Measurements from ENCODE around the gene LCE6A. TPM values are rescaled to one million over a fixed set of nuclear protein-coding genes. Genes with fewer than 3 reads are reported as not detected.

The LCE6A gene
- polyA plus RNA-seq, 1 of the 3 experiments (the other 2 are of a cell fraction): not detected

GRCh38 chr1:152884966-152885624 lies 42.4 kb downstream of the LCE6A start (continued):
- no peak for TF ChIP-seq CTCF (IDR thresholded peaks at IDR 0.05)
- TF ChIP-seq EP300 (IDR thresholded peaks at IDR 0.05; ENCODE audit: borderline replicate concordance in 1 of 2, low read depth in 1 of 2, low read length in 1 of 2): no peak; a peak in 1 of 4 replicates
- TF ChIP-seq PBX3 (IDR thresholded peaks at IDR 0.05): 0 out of 2 replicates have a peak, but pooled peaks have one; percentile 4
- TF ChIP-seq MEF2A (IDR thresholded peaks at IDR 0.05; ENCODE audit: borderline replicate concordance, low read depth): no peak
- TF ChIP-seq CHD2 (IDR thresholded peaks at IDR 0.05; ENCODE audit: low read length, partially characterized antibody): no peak
- TF ChIP-seq, protein P1, sequence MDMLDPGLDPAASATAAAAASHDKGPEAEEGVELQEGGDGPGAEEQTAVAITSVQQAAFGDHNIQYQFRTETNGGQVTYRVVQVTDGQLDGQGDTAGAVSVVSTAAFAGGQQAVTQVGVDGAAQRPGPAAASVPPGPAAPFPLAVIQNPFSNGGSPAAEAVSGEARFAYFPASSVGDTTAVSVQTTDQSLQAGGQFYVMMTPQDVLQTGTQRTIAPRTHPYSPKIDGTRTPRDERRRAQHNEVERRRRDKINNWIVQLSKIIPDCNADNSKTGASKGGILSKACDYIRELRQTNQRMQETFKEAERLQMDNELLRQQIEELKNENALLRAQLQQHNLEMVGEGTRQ (IDR thresholded peaks at IDR 0.05; ENCODE audit: borderline replicate concordance, low read depth, low read length): no peak
- no peak for TF ChIP-seq GATA2 (CRISPR knock-in tag; IDR thresholded peaks at IDR 0.05)
- TF ChIP-seq IRF3 (IDR thresholded peaks at IDR 0.05; ENCODE audit: low read depth, low read length): no peak
- TF ChIP-seq TCF12 (IDR thresholded peaks at IDR 0.05): peak; percentile 26; the same call in 1 of the 2 replicates
- TF ChIP-seq FOSL2 (IDR thresholded peaks at IDR 0.05; ENCODE audit: borderline replicate concordance, low read depth): peak; percentile 51; the same call in 1 of the 2 replicates
- TF ChIP-seq TAF1 (IDR thresholded peaks at IDR 0.05; ENCODE audit: borderline replicate concordance, low read depth, low read length): no peak
- no peak for TF ChIP-seq RXRA (IDR thresholded peaks at IDR 0.05; ENCODE audit: borderline replicate concordance, low read depth)
- TF ChIP-seq NFIC (IDR thresholded peaks at IDR 0.05; ENCODE audit: borderline replicate concordance): peak; percentile 53

GRCh38 chr1:152886085-152886484 lies 43.4 kb downstream of the LCE6A start:
- ChIA-PET CTCF (interaction anchor here (2.9 kb wide), 1 partner anchor 16 kb away, joined by 11 read pairs; no protein-coding TSS in a partner anchor), POLR2A (no interaction called here)
- Histone ChIP-seq H3K27ac (ENCODE audit: low read depth in 2 of 2, low read length in 1 of 2) (peak overlapping the region in 1 of 2 experiments; percentile 89; a peak in 2 of 4 replicates), H2AFZ (ENCODE audit: low read depth) (no peak overlapping the region), H3K9ac (no peak overlapping the region), H3K9me2 (no peaks in the 10 kb centered on the region), H4K20me1 (ENCODE audit: insufficient read depth) (no peaks in the 10 kb centered on the region), H3F3A (replicated peaks; ENCODE audit: insufficient read depth) (peaks cover 22% of the 10 kb centered on the region), H3K27me3 (ENCODE audit: insufficient read depth) (no peaks in the 10 kb centered on the region), H3K79me2 (ENCODE audit: insufficient read depth) (no peaks in the 10 kb centered on the region), H3K4me2 (peak overlapping the region; percentile 66; the same call in 1 of the 2 replicates), H3K4me1 (ENCODE audit: control insufficient read depth in 1 of 2, insufficient read depth in 2 of 2, low read depth in 1 of 2, low read length in 1 of 2) (peaks cover 0 to 32% of the 10 kb centered on the region in 2 experiments; a peak in 2 of 4 replicates), H3K9me3 (no peaks in the 10 kb centered on the region), H3K36me3 (replicated peaks in 1 of 2; ENCODE audit: control insufficient read depth in 1 of 2, insufficient read depth in 2 of 2, low read length in 1 of 2) (no peaks in the 10 kb centered on the region), H3K4me3 (ENCODE audit: low read depth in 2 of 2, low read length in 1 of 2) (no peak overlapping the region)
- 15% methylated on average over 3 of the region's 3 CpGs for WGBS (ENCODE audit: low lambda C conversion rate)
- no peak for TF ChIP-seq ELF1 (IDR thresholded peaks at IDR 0.05)
- no peak for TF ChIP-seq IRF3 (IDR thresholded peaks at IDR 0.05; ENCODE audit: low read depth, low read length)
- no peak for TF ChIP-seq PBX3 (IDR thresholded peaks at IDR 0.05)
- no peak for TF ChIP-seq CHD2 (IDR thresholded peaks at IDR 0.05; ENCODE audit: low read length, partially characterized antibody)
- no peak for TF ChIP-seq TCF12 (IDR thresholded peaks at IDR 0.05)
- no peak for TF ChIP-seq FOSL2 (IDR thresholded peaks at IDR 0.05; ENCODE audit: borderline replicate concordance, low read depth)
- no peak for TF ChIP-seq FOXJ3 (CRISPR knock-in tag; IDR thresholded peaks at IDR 0.05)
- TF ChIP-seq YY1 (IDR thresholded peaks at IDR 0.05; ENCODE audit: low read depth): no peak
- no peak for TF ChIP-seq ZBTB33 (IDR thresholded peaks at IDR 0.05; ENCODE audit: borderline replicate concordance, low read depth)
- TF ChIP-seq MEF2A (IDR thresholded peaks at IDR 0.05; ENCODE audit: borderline replicate concordance, low read depth): no peak
- TF ChIP-seq MAX (IDR thresholded peaks at IDR 0.05; ENCODE audit: low read depth): no peak
- no peak for DNase-seq
